ENCODE results near the gene SLC9A3. TPM values are rescaled to one million over a fixed set of nuclear protein-coding genes. Genes with fewer than 3 reads are reported as not detected.
A peak's percentile ranks its signal among the peaks of the same experiment; 100 is the strongest.

Gene SLC9A3
- total and polyA plus RNA-seq, 3 experiments from 2014 or later, result 2.4 to 2.6 (median 2.5) TPM

DNA sequence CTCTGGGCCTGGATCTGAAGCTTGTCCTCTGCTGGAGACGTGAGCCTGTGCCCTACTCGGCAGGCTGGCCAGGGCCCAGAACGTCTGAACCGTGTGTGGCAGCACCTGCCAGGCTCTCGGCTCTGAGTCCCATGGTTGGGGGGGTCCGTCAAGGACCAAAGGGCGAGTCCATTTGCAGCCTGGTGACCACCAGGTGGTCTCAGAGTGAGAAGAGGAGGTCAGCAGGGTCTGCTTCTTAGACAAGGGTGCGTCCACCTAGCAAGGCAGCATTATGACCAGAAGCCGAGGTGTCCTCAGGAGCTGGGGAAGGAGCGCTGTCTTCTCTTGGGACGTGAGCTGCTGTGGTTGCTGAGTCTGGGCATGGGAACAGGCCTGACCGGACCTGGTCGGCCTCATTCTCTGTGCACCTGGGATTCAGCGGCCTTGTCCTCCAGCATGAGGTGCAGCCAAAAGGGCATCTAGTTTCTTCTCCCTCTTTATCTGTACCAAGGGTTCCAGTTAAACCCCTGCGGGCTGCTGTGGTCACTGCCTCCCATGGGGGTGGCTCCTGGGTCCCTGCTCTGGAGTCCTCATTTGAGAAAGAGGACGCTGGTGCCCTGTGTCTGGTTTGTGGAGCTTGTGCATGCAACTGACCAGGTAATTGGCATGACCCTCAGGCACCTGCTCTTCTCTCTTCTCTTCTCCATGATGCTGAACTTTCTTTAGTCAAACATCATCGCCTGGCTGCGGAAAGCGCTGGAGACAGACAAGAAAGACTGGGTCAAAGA lies 66.9 kb downstream of the SLC9A3 start:
- peaks cover 20 to 92% (median 46%) of the 10 kb centered on the region in 3 donors for H3K36me3 Mint-ChIP-seq
- H3K36me3 ChIP-seq (ENCODE audit: insufficient read depth, low read length), result peaks cover 66% of the 10 kb centered on the region
- no peaks in the 10 kb centered on the region for H3K27me3 Mint-ChIP-seq
- H3K27ac Mint-ChIP-seq, result peak overlapping the region in 1 of 8 donors; percentile 17
- no peak overlapping the region for H3K4me3 Mint-ChIP-seq
- peaks cover 2% of the 10 kb centered on the region for H3K9me3 ChIP-seq (ENCODE audit: low read length)
- H3K27ac ChIP-seq (ENCODE audit: low read depth, low read length), result no peak overlapping the region
- peak in 1 of 5 donors; percentile 34 for DNase-seq
- no peak overlapping the region for H3K4me3 ChIP-seq (ENCODE audit: low read length)
- CTCF ChIA-PET, result no interaction called here
- H3K9me3 Mint-ChIP-seq, result peaks cover 3 to 5% (median 3%) of the 10 kb centered on the region in 5 donors
- POLR2A ChIA-PET, result no interaction called here
- peaks cover 17% of the 10 kb centered on the region for H3K4me1 ChIP-seq (ENCODE audit: insufficient read depth, low read length)
- H3K4me1 Mint-ChIP-seq, result peaks cover 18 to 50% (median 28%) of the 10 kb centered on the region in 3 donors
- no peaks in the 10 kb centered on the region for H3K27me3 ChIP-seq (ENCODE audit: insufficient read depth, low read length, poor library complexity, severe bottlenecking)

DNA sequence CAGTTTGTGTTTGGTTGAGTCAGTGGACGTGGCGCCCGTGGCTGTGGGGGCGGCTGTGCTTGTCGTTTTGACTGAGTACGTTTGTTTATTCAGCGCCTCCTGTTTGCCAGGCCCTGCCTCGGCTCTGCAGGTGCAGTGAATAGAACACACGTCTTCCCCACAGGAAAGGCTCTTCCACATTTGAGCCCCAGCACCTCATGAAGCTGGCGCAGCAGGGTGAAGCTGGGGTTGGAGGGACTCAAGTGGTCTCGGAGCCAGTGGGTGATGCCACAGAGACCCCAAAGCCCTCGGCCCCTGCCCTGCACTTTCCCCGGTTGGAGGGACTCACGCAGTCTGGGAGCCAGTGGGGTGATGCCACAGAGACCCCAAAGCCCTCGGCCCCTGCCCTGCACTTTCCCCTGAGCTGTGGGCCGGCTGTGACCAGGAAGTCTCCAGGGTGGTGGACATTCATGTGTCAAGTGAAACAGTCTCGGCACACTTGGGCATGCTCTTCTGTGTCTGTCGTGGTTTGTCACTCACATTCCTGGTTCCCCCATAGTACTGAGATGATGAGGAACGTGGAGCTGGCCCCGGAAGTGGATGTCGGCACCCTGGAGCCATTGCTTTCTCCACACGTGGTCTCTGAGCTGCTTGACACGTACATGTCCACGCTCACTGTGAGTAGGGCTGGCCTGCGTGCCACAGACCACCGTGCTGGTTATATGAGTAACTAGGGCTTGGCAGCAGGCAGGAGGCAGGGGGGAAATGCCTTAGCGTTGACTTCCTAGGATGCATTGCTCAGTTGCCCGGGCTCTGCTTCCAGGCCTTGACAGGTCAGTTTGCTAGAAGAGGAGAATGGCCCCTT lies 67.7 kb downstream of the SLC9A3 start:
- CTCF ChIA-PET, result no interaction called here
- Mint-ChIP-seq H3K27me3 (no peaks in the 10 kb centered on the region), H3K9me3 (peaks cover 10 to 13% (median 11%) of the 10 kb centered on the region in 5 donors), H3K36me3 (peaks cover 28 to 92% (median 49%) of the 10 kb centered on the region in 3 donors), H3K27ac (peak overlapping the region in 2 of 8 donors; percentile 17 to 58), H3K4me1 (peaks cover 22 to 55% (median 34%) of the 10 kb centered on the region in 3 donors), H3K4me3 (no peak overlapping the region)
- Histone ChIP-seq H3K27ac (ENCODE audit: low read depth, low read length) (no peak overlapping the region), H3K27me3 (ENCODE audit: insufficient read depth, low read length, poor library complexity, severe bottlenecking) (no peaks in the 10 kb centered on the region), H3K36me3 (ENCODE audit: insufficient read depth, low read length) (peaks cover 70% of the 10 kb centered on the region), H3K4me3 (ENCODE audit: low read length) (no peak overlapping the region), H3K9me3 (ENCODE audit: low read length) (peaks cover 11% of the 10 kb centered on the region), H3K4me1 (ENCODE audit: insufficient read depth, low read length) (peaks cover 17% of the 10 kb centered on the region)
- POLR2A ChIA-PET, result no interaction called here
- DNase-seq, result peak in 1 of 5 donors; percentile 25

DNA sequence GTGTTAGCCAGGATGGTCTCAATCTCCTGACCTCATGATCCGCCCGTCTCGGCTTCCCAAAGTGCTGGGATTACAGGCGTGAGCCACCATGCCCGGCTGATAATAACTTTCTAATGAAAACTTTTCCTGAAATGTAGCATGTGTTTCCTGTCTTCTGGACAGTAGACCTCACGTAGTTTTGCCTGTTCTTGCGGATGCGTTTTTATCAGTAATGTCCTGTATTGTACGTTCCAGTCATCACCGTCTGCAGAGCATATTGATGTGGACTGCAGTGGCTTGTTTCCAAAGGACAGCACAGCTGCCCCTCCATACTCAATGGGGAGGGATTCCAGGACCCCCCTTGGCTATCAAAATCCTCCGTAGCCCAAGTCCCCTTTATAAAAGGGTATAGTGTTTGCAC lies 68.4 kb downstream of the SLC9A3 start:
- Mint-ChIP-seq H3K36me3 (peaks cover 35 to 96% (median 56%) of the 10 kb centered on the region in 3 donors), H3K27ac (peak overlapping the region in 2 of 8 donors; percentile 6 to 32), H3K4me1 (peaks cover 23 to 55% (median 36%) of the 10 kb centered on the region in 3 donors), H3K27me3 (no peaks in the 10 kb centered on the region), H3K4me3 (no peak overlapping the region), H3K9me3 (peaks cover 14 to 18% (median 16%) of the 10 kb centered on the region in 5 donors)
- peaks cover 12% of the 10 kb centered on the region for H3K9me3 ChIP-seq (ENCODE audit: low read length)
- DNase-seq, result no peak
- H3K27me3 ChIP-seq (ENCODE audit: insufficient read depth, low read length, poor library complexity, severe bottlenecking), result no peaks in the 10 kb centered on the region
- H3K27ac ChIP-seq (ENCODE audit: low read depth, low read length), result no peak overlapping the region
- H3K36me3 ChIP-seq (ENCODE audit: insufficient read depth, low read length), result peaks cover 75% of the 10 kb centered on the region
- POLR2A ChIA-PET, result no interaction called here
- CTCF ChIA-PET, result interaction anchor here (1.2 kb wide), 1 partner anchor 9 kb away, joined by 3 read pairs; no protein-coding TSS in a partner anchor
- no peak overlapping the region for H3K4me3 ChIP-seq (ENCODE audit: low read length)
- peaks cover 17% of the 10 kb centered on the region for H3K4me1 ChIP-seq (ENCODE audit: insufficient read depth, low read length)

DNA sequence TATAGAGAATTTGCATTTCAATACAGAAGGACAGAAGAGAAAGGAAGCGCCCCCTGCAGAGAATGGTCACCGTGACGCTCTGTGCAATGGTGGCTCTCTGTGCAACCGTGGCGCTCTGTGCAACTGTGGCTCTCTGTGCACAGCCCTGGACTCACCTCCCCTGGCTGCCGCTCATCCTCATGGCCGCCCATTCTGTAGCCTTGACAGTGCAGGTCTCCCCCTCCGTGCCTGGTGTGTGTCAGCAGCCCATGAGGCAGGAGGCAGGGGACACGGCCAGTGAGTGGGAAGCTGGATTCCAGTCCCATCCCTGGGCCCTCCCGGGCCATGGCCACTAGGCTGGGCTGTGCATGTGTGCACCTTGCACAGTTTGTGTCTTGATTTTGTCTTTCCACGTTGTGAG lies 69.3 kb downstream of the SLC9A3 start:
- Mint-ChIP-seq H3K27me3 (no peaks in the 10 kb centered on the region), H3K9me3 (peaks cover 14 to 19% (median 16%) of the 10 kb centered on the region in 5 donors), H3K27ac (peak overlapping the region in 1 of 8 donors; percentile 66), H3K36me3 (peaks cover 44 to 95% (median 60%) of the 10 kb centered on the region in 3 donors), H3K4me1 (peaks cover 28 to 61% (median 44%) of the 10 kb centered on the region in 3 donors), H3K4me3 (no peak overlapping the region)
- DNase-seq, result peak in 1 of 5 donors; percentile 40
- Histone ChIP-seq H3K27ac (ENCODE audit: low read depth, low read length) (no peak overlapping the region), H3K27me3 (ENCODE audit: insufficient read depth, low read length, poor library complexity, severe bottlenecking) (no peaks in the 10 kb centered on the region), H3K4me1 (ENCODE audit: insufficient read depth, low read length) (peaks cover 17% of the 10 kb centered on the region), H3K9me3 (ENCODE audit: low read length) (peaks cover 12% of the 10 kb centered on the region), H3K36me3 (ENCODE audit: insufficient read depth, low read length) (peaks cover 74% of the 10 kb centered on the region), H3K4me3 (ENCODE audit: low read length) (no peak overlapping the region)
- CTCF ChIA-PET, result interaction anchor here (1.2 kb wide), 1 partner anchor 8 kb away, joined by 3 read pairs; no protein-coding TSS in a partner anchor
- POLR2A ChIA-PET, result no interaction called here

DNA sequence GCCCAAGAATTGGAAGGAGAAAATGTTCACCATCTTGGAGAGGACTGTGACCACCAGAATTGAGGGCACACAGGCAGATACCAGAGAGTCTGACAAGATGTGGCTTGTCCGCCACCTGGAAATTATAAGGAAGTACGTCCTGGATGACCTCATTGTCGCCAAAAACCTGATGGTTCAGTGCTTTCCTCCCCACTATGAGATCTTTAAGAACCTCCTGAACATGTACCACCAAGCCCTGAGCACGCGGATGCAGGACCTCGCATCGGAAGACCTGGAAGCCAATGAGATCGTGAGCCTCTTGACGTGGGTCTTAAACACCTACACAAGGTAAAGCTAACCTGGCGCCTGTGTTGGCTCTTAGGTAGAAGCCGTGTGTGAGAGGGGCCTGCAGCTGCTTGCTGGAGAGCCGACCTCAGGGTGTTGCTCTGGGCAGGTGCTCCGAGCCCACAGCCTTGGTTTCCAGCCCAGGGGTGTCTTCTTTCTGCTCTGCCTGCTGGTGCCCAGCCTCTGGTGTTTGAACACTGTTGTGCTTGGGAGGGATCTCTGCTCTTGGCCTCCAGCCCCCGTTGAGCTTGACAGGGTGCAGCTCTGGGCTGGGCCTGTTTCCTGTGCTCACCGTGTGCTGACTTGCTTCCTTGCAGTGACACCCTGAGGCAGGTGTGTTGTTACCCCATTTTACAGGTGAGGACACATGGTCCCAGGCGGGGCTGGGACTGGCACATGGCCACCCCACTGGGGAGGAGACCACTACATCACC lies 70.3 kb downstream of the SLC9A3 start:
- Mint-ChIP-seq H3K9me3 (peaks cover 14 to 19% (median 16%) of the 10 kb centered on the region in 5 donors), H3K27me3 (no peaks in the 10 kb centered on the region), H3K4me1 (peaks cover 33 to 59% (median 52%) of the 10 kb centered on the region in 3 donors), H3K27ac (peak overlapping the region in 4 of 8 donors; percentile 17 to 86 (median 42)), H3K4me3 (no peak overlapping the region), H3K36me3 (peaks cover 55 to 95% (median 62%) of the 10 kb centered on the region in 3 donors)
- Histone ChIP-seq H3K36me3 (ENCODE audit: insufficient read depth, low read length) (peaks cover 74% of the 10 kb centered on the region), H3K9me3 (ENCODE audit: low read length) (peaks cover 12% of the 10 kb centered on the region), H3K27me3 (ENCODE audit: insufficient read depth, low read length, poor library complexity, severe bottlenecking) (no peaks in the 10 kb centered on the region), H3K27ac (ENCODE audit: low read depth, low read length) (no peak overlapping the region), H3K4me1 (ENCODE audit: insufficient read depth, low read length) (peaks cover 17% of the 10 kb centered on the region), H3K4me3 (ENCODE audit: low read length) (no peak overlapping the region)
- POLR2A ChIA-PET, result no interaction called here
- CTCF ChIA-PET, result no interaction called here
- DNase-seq, result peak in 1 of 5 donors; percentile 32

DNA sequence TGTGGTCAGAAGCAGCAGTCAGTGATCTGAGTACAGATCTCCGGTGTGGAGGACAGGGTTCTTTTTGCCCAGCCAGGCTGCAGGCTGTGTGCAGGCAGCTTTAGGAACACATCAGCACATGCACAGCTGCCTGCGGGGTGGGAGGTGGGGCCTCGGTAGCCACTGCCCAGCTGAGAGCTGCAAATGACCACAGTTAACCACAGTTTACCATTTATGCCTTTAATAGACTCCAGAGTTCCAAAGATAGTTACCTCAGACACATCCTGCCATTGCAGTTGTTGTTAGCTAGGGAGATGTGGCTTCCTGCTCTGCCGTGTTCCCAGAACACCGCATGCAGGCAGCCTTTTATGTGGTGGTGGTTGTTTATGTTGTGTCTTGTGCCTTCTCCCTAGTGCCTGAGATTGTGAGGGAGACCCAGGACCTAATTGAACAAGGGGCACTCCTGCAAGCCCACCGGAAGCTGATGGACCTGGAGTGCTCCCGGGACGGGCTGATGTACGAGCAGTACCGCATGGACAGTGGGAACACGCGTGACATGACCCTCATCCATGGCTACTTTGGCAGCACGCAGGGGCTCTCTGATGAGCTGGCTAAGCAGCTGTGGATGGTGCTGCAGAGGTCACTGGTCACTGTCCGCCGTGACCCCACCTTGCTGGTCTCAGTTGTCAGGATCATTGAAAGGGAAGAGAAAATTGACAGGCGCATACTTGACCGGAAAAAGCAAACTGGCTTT lies 71.1 kb downstream of the SLC9A3 start:
- H3K36me3 ChIP-seq (ENCODE audit: insufficient read depth, low read length), result peaks cover 74% of the 10 kb centered on the region
- H3K36me3 Mint-ChIP-seq, result peaks cover 58 to 95% (median 65%) of the 10 kb centered on the region in 3 donors
- no peak overlapping the region for H3K4me3 ChIP-seq (ENCODE audit: low read length)
- CTCF ChIA-PET, result interaction anchor here (0.9 kb wide), 1 partner anchor 9 kb away, joined by 3 read pairs; no protein-coding TSS in a partner anchor
- POLR2A ChIA-PET, result no interaction called here
- no peak for DNase-seq
- H3K4me1 ChIP-seq (ENCODE audit: insufficient read depth, low read length), result peaks cover 17% of the 10 kb centered on the region
- H3K27ac Mint-ChIP-seq, result peak overlapping the region in 4 of 8 donors; percentile 2 to 90 (median 44)
- H3K4me1 Mint-ChIP-seq, result peaks cover 33 to 60% (median 55%) of the 10 kb centered on the region in 3 donors
- peaks cover 14 to 19% (median 16%) of the 10 kb centered on the region in 5 donors for H3K9me3 Mint-ChIP-seq
- H3K27me3 ChIP-seq (ENCODE audit: insufficient read depth, low read length, poor library complexity, severe bottlenecking), result no peaks in the 10 kb centered on the region
- peaks cover 12% of the 10 kb centered on the region for H3K9me3 ChIP-seq (ENCODE audit: low read length)
- no peaks in the 10 kb centered on the region for H3K27me3 Mint-ChIP-seq
- H3K27ac ChIP-seq (ENCODE audit: low read depth, low read length), result no peak overlapping the region
- H3K4me3 Mint-ChIP-seq, result peak overlapping the region in 1 of 7 donors; percentile 16
